HG02885 (cell line): ENCODE data around the gene EXTL1.

ENCODE experiments used
- ATAC-seq: cut with Tn5 transposase; IDR thresholded peaks from one replicate; pipeline ENCODE4 v1.9.1; 2021; ENCODE audit warnings: mild to moderate bottlenecking; ENCODE audit not compliant: unreplicated experiment, poor library complexity

Gene EXTL1

GRCh38 chr1:26020941-26021646 is 481 bp upstream of the EXTL1 start:
- ATAC-seq, result no peak

GRCh38 chr1:26022404-26022779 is 817 bp downstream of the EXTL1 start:
- no peak for ATAC-seq

DNA sequence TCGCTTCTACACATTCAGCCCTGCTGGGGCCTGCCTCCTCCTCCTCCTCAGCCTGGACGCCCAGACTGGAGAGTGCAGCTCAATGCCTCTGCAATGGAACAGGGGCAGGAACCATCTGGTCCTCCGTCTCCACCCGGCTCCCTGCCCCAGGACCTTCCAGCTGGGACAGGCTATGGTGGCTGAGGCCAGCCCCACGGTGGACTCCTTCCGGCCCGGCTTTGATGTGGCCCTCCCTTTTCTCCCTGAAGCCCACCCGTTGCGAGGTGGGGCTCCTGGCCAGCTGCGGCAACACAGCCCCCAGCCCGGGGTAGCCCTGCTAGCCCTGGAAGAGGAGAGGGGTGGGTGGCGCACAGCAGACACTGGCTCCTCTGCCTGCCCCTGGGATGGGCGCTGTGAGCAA is 1.4 kb downstream of the EXTL1 start:
- no peak for ATAC-seq

- ATAC-seq, result no peak
Measured at GRCh38 chr1:26023826-26024225, 2.3 kb downstream of the EXTL1 start.

- ATAC-seq, result no peak
Measured at GRCh38 chr1:26025060-26025459, 3.5 kb downstream of the EXTL1 start.

DNA sequence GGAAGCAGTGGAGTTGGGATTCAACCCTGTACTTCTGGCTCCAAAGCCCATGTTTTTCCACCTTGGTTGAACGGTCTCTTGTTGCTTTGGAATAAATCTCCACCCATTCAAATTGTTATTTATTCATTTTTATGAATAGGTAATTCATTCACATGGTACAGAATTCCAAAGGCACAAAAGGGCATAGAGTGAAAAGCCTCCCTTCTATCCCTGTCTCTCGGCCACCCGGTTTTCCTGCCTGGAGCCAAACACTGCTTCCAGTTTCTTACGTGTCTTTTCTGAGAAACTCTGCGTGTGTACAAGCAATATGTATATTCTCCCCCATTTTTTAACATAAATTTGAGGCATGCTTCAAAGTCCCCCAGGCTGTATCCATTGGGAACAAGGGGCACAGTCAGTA is 3.9 kb downstream of the EXTL1 start:
- no peak for ATAC-seq

DNA sequence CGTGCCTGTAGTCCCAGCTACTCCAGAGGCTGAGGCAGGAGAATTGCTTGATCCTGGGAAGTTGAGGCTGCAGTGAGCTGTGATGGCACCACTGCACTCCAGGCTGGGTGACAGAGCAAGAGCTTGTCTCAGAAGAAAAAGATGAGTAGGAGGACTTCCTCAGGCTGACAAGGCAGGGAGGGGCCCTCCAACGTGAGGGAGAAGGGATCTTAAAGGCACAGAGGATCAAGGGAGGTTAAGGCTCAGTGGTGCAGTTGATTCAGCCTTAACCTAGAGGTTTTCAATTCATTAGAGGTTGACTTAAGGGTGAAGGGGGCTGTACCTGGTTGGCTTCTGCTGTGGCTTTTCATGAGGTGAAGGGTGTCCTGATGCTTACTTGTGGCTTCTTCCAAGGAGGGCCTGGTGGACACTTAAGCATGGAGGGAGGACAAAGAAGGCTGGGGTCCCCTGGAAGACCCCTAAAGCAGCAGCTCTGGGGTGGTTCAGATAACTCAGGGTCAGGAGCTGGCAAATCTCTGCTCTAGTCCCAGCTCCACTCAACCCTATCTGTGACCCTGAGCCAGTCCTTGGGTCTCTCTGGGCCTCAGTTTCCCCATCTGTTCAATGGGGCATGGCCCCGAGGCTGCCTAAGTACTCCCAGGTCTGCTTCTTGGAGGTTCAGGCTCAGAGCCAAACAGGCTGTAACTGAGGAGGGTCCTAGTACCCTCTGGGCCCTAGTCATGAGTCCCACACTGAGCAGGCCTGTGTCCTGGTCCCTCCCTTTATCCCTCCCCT is 6.3 kb downstream of the EXTL1 start:
- no peak for ATAC-seq

DNA sequence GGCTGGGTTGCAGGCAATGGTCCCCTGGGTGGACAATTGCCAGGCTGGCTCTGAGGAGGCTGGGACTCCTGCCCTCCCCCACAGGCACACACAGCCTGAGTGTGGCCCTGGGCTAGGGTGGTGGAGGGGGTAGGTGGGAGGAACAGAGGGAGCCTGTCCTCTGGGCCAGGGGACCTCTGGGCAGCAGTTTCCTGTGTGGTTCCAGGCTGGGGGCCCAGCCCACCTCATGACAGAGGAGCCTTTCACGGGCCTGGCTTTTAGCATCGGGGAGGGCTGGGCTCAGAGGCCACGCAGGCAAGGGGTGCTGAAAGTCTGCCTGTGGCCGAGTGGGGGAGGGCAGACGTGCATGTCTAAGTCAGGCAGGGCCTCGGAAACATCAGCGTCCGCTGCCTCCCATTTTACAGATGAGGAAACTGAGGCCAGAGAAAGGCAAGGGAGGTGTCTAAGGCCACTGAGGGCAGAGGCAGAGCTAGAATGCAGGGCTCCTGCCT is 7.0 kb downstream of the EXTL1 start:
- no peak for ATAC-seq

- ATAC-seq, result no peak
Measured at GRCh38 chr1:26029054-26029863, 7.7 kb downstream of the EXTL1 start.

GRCh38 chr1:26029864-26030481 is 8.4 kb downstream of the EXTL1 start:
- no peak for ATAC-seq

- no peak for ATAC-seq
Measured at GRCh38 chr1:26031196-26031595, 9.6 kb downstream of the EXTL1 start.

GRCh38 chr1:26031611-26032220 is 10.1 kb downstream of the EXTL1 start:
- no peak for ATAC-seq

DNA sequence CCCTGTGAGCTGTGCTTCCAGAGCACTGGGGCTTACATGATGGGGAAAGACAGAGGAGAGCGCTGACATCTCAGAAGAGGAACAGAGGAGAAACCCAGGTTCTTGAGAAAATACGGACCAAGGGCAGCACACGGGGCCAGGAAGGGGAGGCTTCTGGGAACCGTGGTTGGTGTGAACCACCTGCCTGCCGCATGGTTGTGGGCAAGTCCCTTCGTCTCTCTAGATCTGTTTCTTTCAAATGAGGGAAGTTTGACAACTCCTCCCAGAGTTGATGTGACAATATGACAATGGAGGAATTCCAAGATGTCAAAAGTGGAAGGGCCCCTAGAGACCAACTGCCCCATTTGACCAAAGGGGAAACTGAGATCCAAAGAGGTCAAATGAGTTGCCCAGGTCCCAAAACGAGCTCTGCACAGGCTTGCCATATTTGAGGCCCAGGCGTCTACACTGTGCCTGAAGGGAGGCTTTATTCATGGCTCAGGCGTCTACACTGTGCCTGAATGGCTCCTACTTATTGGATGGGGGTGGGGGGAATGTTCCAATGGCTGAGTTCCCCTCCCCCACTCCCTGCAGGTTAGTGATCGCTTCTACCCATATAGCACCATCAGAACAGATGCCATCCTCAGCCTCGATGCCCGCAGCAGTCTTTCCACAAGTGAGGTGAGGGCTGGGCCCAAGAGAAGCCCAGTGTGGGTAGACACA is 11.2 kb downstream of the EXTL1 start:
- no peak for ATAC-seq

GRCh38 chr1:26034504-26035202 is 13.1 kb downstream of the EXTL1 start:
- ATAC-seq, result no peak

GRCh38 chr1:26035203-26035958 is 13.8 kb downstream of the EXTL1 start:
- peak; percentile 86 for ATAC-seq

DNA sequence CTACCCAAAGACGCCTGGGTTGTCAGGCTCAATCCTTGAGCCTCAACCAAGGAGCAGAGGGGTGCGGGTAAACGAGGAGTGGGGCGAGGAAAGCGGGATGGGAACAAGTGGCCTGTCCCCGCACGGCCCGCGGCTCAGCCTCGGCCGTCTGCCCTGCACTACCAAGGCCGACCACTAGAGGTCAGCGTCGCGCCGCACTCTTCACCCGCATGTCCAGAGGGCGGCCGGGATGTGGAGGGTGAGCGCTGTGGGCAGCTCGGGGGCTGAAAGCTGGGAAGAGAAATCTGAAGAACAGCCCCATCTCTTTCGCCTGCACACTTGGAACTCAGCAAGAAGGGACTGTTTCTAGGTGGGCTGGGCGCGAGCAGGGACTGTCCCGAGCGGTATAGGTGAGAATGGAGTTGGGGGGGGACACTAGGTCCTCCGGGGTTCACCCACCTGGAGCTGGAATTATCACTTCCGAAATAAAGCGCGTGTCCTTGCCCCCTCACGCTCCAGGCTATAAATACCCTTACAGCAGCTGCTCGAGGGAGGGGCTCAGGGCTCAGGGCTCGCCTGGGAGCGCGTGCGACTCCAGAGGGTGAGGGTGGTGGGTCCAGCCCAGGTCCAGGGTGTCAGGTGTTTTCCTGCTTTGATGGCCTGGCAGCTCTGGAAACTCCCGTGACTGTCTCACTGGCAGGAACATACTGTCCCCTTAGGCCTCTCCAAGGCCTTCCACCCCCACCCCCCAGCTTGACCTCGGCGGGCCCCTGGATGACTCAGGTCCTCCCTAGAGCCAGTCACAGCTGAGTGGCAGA is 14.6 kb downstream of the EXTL1 start:
- ATAC-seq, result peak; percentile 72

DNA sequence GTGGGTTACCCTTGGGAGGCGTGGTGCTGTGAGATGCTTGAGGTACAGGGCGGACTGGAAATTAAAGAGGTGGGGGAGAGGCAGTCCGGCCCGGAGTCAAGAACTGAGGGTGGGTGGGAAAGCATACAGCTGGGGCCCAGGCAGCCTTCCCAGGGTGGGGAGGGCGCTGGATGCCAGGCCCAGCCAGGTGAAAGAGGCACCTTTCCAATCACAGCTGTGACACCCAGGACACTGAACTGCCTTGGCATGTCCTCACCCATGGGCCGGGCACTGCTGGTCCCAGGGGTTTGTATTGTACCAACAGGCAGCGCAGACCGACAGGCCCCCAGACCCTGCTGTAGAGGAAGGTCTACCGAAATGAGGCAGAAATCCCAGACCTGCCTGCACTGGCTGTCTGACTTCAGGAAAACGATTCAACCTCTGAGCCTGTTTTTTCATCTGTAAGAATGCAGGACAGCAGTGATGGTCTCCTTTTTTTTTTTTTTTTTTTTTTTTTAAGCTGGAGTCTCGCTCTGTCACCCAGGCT is 15.2 kb downstream of the EXTL1 start:
- no peak for ATAC-seq
